GM18519 (cell line): Measurements from ENCODE around the gene USP34.

Experiments
- ATAC-seq: cut with Tn5 transposase; IDR thresholded peaks from one replicate; pipeline ENCODE4 v1.9.1; 2021; ENCODE audit warnings: mild to moderate bottlenecking, moderate library complexity; ENCODE audit not compliant: unreplicated experiment, low FRiP score

USP34 gene

DNA sequence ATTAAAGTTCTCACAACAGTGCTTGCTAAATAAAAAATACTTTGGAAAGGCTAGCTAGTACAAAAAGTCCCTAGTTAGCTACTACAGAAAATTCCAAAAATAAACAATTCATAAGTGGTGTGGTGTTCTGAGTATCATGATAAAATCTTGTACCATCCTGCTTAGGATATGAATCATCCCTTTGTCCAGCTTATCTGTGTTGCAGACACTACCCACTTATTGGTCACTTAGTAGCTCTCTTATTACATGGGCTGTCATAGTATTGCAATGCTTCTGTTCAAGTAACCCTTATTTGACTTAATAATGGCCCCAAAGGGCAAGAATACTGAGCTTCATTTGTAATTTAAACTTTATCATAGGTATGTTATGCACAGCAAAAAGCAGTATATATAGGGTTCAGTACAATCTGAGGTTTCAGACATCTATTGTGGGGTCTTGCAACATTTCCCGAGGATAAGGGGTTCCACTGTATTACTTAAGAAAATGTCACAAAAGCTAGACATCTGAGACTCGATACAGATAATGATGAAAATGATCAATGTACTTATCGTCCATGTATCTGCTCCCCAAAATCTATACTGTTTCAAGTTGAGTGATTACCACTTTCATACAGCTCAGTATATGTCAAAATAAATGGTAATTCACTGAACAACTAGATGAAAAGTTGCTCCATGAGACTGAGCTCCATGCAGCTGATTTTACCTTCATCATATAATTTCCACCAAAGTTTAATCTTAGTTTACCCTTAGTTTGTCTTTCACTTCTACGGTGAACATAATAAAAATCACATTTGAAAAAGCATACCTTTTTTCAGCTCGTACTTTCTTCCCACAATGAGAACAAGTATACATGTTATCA is 215.1 kb downstream of the USP34 start:
- ATAC-seq, result no peak

DNA sequence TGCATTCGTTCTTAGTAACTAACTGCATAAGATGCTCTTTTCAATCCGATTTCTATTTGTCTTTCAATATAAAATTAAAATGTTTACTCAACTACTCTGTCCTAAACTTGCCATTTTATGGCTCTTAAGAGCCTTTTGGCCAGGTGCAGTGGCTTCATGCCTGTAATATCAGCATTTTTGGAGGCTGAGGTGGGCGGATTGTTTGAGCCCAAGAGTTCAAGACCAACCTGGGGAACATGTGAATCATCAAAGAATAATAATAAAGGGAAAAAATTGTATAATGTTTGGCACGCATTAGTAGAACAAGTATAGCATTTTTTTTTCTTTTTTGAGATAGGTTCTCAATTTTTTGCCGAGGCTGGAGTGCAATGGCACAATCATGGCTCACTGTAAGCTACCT is 216.4 kb downstream of the USP34 start:
- no peak for ATAC-seq

DNA sequence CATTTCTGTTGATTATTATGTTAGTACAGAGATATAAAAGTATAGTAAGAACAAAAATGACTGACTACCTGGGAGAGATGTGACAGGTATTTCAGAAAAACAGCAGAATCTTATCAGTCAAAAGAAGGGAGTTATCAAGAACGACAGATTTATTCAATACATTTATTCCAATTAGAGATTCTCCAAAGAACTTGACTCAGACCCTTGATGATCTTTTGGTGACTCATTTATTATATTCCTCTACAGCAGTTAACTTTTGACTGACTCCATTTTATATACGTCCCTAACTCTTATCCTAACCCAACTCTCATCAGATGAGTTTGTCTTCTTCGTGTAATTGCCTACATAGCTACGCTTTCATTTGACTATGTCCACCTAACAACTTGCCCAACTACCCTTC is 217.8 kb downstream of the USP34 start:
- ATAC-seq, result no peak

DNA sequence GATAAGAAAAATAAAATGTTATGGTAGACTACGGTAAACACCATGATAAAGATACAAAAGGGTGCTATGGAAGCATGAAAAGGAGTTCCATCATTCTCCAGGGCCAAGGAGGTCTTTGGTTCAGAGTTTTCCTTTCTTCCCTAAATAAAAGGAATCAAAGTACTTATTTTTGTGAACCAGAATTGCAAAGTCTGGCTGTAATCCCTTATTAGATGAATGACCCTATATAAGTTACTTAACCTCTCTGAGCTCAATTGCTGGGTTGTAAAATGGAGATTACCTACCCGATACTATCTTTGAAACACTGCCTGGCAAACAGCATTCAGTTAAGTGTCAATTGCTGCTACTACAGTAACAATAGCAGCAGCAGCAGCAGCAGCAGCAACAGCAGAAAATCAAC is 218.9 kb downstream of the USP34 start:
- ATAC-seq, result no peak

DNA sequence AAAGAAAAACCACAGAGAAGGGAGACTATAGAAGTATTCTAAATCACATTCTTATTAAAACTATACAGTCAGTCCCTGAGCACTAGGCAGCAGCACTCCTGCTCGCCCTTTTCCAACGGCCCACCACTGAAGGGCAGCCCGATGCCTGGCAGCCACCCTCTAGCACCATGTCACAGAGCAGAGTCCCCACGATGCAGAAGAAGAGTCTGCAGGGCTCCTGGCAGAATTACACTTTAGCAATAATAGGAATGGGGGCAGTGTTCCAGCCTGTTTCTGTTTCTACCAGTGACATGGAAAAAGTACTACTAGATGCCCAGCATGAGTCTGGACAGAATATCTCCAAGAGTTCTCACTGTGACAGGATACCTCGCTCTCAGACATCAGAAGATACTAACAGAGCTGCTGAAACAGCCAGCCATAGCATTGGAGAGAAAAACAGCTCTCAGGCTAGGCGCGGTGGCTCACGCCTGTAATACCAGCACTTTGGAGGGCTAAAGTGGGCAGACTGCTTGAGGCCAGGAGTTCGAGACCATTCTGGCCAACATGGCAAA is 221.3 kb downstream of the USP34 start:
- ATAC-seq, result no peak

DNA sequence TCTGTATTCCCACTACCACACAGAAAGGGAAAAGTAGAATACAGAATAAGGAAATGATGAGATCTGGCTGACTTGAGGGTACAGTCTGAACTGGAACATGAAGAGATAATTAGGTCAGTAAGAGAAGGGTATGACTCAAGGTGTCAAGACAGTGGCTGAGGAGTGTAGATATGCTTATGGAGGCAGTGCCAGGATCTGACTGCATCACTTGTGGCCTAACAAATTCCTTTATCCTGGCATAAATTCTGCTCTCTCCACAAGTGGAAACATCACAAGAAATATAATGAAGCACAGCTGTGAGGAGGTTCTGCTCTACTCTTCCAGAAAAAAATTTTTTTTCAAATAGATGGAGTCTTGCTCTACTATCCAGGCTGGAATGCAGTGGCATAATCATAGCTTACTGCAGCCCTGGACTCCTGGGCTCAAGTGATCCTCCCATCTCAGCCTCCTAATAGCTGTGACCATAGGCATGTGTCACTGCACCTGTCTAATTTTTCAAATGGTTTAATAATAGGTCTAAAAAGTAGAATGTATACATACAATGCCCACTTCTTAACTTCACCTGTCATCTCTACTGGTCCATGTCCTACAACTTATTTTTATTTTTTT is 223.6 kb downstream of the USP34 start:
- ATAC-seq, result no peak

DNA sequence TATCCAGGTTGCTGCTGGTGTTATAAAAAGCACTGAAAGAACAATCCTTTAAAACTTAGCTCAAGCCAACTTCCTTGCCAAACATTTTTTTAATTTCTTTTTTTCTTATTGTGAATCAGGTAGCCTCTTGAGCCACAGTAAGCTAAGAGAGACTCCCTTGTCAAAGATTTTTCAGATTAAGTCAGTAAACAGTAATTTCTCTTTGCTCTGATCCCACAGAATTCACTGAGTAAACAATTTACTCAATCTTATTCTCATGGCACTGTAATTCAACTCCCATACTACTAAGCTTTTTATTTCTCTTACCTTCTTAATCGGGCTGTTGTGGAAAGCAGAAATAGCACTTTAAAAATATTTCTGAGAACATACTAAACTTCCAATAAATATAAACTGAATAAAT is 226.2 kb downstream of the USP34 start:
- ATAC-seq, result no peak

DNA sequence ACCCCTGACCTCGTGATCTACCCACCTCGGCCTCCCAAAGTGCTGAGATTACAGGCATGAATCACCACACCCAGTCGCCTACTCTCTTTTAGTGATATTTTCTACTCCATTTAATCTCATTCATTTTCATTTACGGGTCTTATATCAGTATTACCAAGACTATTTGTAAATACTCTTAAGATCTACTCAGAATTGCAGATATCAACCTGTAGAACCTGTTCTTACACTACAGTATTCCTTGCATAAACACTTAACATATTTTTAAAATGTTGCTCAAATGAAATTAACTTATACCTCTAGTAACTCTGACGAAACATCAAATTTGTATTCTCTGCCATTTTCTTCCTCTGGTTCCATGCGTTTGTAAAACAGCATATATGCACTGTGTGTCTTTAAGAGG is 229.6 kb downstream of the USP34 start:
- no peak for ATAC-seq

DNA sequence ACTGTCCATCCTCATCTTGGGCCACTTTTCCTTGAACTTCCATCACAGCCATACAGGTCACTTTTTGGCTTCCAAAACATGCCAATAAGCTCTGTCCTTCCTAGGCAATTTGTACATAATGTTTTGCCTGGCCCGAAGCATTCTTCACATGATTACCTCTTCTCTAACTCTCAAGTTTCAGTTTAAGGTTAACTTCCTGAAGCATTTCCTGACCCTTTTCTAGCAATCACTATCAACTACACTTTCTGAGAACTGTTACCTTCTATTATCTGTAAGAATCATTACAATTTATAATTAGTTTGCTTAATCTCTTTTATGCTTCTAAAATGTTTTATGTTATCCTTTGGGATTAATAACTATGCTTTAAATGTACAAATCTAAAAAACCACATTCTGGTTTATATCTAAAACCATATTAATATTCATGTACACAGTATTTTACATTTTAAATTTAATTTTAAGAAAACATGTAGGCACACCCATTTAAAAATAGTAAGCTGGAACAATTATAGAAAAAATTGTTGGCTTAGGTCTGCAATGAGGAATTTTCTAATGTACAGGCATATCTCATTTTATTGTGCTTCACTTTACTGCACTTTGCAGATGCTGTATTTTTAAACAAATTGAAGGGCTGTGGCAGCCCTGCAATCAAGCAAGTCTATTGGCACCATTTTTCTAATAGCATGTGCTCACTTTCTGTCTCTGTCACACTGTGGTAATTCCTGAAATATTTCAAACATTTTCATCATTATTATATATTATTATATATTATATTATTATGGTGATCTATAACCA is 232.5 kb downstream of the USP34 start:
- no peak for ATAC-seq

DNA sequence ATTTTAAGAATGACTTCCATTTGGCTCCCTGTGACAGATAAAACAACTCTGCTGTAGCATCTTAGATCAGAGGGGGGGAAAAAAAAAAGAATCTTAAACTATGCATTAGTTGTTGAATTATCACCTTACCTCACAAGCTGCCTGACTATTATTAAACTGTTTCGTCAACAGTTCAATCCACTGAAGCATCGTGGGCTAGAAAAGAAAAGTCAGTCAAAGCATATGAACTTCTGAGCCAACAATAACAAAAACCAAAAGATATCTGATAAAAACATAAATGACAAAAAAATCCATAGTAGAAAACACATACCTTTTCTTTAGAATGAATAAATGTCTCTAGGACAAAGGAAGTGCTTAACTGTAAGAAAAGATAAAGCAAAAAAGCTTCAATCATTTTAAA is 235.2 kb downstream of the USP34 start:
- no peak for ATAC-seq

DNA sequence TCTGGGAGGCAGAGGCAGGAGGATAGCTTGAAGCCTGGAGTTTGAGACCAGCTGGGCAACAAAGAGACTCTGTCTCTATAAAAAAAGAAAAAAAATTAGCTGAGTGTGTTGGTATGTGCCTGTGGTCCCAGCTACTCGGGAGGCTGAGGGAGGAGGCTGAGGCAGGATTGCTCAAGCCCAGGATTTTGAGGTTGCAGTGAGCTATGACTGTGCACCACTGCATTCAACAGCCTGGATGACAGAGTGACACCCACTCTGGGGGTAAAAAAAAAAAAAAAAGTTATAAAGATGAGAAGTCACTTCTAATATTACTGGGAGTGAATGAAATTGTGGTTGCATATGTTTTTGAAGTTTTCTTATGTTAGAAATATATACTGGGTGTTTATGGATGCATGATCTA is 237.3 kb downstream of the USP34 start:
- no peak for ATAC-seq

DNA sequence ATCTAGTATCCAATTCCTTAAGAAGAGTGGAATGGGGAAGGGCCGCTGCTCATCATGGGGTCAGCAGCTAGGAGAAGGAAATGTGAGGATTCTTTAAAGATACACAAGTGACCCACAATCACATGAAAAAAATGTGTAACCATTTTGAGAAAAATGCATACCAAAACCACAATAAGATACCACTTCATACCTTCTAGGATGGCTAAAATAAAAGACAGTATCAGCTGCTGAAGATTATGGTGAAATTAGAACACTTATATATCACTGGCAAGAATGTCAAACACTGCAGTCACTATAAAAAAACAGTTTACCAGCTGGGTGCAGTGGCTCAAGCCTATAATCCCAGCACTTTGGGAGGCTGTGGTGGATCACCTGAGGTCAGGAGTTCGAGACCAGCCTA is 241.0 kb downstream of the USP34 start:
- no peak for ATAC-seq

DNA sequence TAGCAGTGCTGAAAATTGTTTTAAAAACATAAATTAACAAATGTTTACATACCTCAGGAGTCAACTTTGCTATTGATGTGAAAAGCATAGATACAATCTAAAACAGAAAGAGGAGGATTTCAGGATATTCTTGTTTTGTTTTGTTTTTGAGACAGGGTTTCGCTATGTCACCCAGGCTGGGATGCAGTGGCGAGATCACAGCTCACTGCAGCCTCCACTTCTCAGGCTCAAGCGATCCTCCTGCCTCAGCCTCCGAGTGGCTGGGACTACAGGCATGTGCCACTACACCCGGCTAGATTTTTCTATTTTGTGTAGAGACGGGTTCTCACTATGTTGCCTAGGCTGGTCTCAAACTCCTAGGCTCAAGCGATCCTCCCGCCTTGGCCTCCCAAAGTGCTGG is 248.3 kb downstream of the USP34 start:
- ATAC-seq, result no peak

DNA sequence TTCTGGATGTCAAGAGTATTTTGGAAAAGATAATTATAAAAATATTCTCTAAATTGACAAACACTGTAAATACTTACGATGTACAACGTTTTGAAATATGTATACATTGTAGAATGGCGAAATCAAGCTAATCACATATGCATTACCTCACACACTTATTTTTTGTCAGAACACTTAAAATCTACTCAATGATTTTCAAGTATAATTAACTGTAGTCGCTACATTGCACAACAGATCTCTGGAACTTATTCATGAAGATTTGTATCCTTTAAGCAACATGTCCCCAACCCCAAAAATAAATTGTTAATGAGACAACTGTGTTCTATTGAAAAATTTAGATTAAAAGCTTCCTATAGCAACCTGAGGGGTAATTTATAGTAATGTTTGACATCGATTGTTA is 249.1 kb downstream of the USP34 start:
- ATAC-seq, result no peak

DNA sequence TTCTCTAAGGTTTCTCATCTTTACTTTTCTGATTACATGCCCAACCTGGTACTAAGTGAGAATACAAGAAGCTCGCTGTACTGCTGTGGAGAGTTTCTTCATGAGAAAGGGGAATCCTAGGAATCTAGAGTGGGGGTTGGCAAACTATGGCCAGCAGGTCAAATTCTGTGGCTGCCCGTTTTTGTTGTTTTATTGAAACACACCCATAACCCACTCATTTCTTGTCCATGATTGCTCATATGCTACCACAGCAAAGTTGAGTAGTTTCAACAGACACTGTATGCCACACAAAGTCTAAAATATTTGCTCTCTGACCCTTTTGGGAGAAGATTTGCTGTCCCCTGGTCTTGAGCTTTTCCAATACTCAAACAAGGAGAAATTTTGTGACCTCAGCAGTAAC is 250.1 kb downstream of the USP34 start:
- ATAC-seq, result no peak

DNA sequence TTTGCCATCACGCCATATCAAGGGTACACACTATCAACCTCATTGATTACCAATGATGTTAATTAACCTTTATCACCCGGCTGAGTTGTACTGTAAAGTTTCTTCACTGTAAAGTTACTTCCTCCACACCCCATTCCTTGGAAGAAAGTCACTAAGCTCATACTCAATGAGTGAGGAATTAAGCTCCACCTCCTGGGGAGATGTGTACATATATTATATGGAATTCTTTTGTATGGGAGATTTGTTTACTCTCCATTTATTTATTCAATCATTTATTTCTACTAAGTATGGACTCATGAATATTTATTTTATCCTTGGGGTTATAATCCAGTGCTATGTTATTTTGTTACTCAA is 252.1 kb downstream of the USP34 start:
- no peak for ATAC-seq

DNA sequence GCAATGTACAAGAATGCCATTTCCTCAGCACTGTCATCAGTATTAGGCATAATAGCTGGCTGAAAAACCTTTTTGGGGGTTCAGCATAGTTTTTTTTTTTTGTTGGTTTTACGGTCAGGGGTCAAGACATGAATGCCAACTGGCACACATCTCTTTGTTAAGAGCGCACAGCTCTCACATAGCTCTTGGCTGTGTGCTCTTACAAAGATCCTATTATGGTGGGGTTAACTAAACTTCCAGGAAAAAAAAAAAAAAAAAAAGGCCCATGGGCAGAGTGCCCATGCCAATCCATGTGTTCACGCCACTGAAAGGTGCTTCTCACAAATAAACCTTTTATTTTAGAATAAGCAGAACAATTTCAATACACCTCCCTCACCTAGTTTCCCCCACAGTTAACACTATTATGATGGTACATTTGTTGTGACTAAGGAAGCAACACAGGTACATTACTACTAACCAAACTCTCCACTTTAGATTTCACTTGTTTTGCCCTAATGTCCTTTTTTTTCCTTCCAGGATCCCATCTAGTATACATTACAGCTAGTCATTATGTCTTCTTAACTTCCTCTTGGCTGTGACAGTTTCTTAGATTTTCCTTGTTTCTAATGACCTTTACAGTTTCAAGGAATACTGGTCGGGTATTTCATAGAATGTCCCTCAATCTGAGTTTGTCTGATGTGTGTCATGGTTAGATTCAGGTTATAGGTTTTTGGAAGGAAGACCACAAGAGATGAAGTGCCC is 252.6 kb downstream of the USP34 start:
- no peak for ATAC-seq

DNA sequence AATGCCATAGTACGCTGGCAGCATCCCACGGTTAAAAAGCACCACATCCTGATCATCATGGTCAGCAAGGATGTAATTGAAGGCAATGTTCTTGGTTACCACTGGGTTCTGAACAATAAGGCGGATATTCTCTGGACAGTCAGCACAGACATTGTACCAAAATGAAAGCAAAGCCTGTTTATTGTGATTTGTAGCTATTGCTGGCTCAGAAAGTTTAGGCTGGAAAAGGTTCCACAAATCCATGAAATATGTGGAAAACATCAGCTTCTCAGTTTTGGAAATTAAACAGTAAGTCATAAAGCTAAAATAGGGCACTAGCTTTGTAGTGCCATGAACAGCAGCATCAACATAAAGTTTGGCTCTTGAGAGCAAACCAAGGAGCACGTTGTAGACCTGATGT is 256.7 kb downstream of the USP34 start:
- no peak for ATAC-seq

DNA sequence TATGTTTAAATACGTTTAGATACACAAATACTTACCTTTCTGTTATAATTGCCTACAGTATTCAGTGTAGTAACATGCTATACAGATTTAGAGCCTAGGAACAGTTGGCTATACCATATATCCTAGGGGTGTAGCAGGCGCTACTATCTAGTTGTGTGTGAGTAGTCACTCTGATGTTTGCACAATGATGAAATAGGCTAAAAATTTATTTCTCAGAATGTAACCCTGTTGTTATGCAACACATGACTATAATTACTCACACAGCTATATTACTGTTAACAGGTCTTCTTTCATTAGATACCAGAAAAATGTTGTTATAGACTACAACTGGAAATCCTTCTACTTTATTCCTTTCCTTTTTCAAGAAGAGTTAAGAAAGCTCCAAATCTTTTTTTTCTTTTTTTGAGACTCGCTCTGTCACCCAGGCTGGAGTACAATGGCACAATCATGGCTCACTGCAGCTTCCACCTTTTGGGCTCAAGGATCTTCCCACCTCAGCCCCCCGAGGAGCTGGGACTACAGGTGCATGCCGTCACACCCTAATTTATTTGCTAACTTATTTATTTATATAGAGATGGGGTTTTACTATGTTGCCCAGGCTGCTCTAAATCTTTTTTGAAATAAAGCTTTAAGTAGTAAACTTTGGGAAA is 260.4 kb downstream of the USP34 start:
- ATAC-seq, result no peak

DNA sequence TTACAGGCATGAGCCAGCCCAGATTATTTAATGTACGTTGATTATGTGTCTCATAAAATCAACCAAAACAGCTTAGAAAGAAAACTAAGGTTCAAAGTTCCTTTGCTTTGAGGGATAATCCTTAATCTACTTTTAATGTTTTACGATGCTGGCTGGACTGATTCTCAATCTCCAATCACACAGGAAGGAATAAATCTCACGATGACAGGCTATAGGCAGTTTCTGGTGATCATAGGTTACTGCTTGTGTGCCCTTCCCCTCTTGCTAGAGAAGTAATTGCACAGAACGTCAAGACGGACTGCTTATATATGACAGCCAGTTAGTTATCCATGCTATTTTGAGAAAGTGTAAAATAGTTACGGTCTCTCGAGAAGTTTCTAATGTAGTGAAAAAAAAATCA is 265.8 kb downstream of the USP34 start:
- ATAC-seq, result no peak
